NB4 (cell line): Measurements from ENCODE around the gene C6orf52.

Experiments used
- MYC ChIP-seq: IDR thresholded peaks from 2 replicates; pipeline ENCODE4 v1.6.1; 2011; ENCODE audit warnings: low read depth, low read length
- POLR2A ChIP-seq: IDR thresholded peaks from 2 replicates; pipeline ENCODE4 v1.6.1; 2011; ENCODE audit warnings: mild to moderate bottlenecking; ENCODE audit not compliant: insufficient read length; ENCODE audit errors: extremely low read depth
- TF ChIP-seq, protein P1 (sequence below): IDR thresholded peaks from one replicate; pipeline ENCODE4 v1.5.1; 2012; ENCODE audit warnings: low read depth, low read length

DNA sequence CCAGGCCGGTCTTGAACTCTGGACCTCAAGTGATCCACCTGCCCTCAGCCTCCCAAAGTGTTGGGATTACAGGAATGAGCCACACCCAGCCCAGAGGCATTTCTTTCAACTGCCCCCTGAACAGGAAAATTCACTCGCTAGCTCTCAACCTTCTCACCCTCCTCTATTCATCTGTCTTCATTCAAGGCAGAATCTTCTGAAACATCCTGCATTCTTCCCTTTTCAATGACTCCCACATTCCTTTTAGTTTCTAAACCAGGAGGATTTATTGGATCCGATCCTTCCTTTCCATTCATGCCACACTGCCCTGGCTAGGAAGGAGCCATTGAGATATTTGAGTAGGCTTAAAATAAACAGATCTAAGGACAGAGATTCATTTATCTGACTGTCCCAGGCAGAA lies 52.9 kb downstream of the C6orf52 start:
- TF ChIP-seq, protein P1, sequence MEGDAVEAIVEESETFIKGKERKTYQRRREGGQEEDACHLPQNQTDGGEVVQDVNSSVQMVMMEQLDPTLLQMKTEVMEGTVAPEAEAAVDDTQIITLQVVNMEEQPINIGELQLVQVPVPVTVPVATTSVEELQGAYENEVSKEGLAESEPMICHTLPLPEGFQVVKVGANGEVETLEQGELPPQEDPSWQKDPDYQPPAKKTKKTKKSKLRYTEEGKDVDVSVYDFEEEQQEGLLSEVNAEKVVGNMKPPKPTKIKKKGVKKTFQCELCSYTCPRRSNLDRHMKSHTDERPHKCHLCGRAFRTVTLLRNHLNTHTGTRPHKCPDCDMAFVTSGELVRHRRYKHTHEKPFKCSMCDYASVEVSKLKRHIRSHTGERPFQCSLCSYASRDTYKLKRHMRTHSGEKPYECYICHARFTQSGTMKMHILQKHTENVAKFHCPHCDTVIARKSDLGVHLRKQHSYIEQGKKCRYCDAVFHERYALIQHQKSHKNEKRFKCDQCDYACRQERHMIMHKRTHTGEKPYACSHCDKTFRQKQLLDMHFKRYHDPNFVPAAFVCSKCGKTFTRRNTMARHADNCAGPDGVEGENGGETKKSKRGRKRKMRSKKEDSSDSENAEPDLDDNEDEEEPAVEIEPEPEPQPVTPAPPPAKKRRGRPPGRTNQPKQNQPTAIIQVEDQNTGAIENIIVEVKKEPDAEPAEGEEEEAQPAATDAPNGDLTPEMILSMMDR, result no peak
- TF ChIP-seq MYC (no peak), POLR2A (no peak)
